HEK293 (cell line): ENCODE results near the gene SLITRK4.

Experiments used
- CTCF ChIA-PET: fragments of 350-600 bp; formaldehyde crosslinking; extraction: SDS; loops from one replicate; lab custom pipeline; 2021; ENCODE audit warnings: antibody characterized with exemption; lab: Yijun Ruan, JAX
- POLR2A ChIA-PET: fragments of 300-600 bp; formaldehyde crosslinking; extraction: SDS; loops from one replicate; lab custom pipeline; 2020; ENCODE audit warnings: antibody characterized with exemption, inconsistent platforms; lab: Yijun Ruan, JAX
- H3K27ac ChIP-seq: fragments of 200-500 bp; sonication (Bioruptor generic); 2 replicates; pipeline ENCODE4 v1.5.1; 2014; ENCODE audit warnings: low read depth, low read length, control low read depth, inconsistent platforms; ENCODE audit errors: extremely low read depth
- H3K36me3 ChIP-seq, 2 experiments: fragments of 200-500 bp in 1 of 2; sonication (Bioruptor generic) in 1 of 2; 1 replicate in 1 of 2; 2 replicates in 1 of 2; pipeline ENCODE4 v1.5.1; 2014 to 2017; ENCODE audit warnings: inconsistent platforms in 2 of 2, low read length in 2 of 2; ENCODE audit not compliant: control insufficient read depth in 2 of 2, insufficient read depth in 1 of 2
- H3K4me1 ChIP-seq: fragments of 200-500 bp; sonication (Bioruptor generic); 2 replicates; pipeline ENCODE4 v1.5.1; 2014; ENCODE audit warnings: mild to moderate bottlenecking, low read length, inconsistent platforms; ENCODE audit not compliant: control insufficient read depth, insufficient read depth
- H3K4me3 ChIP-seq: 2 replicates; pipeline ENCODE4 v1.5.1; 2011; ENCODE audit warnings: low read depth, mild to moderate bottlenecking, control low read depth, low read length, moderate library complexity
- H3K9me3 ChIP-seq: fragments of 200-500 bp; sonication (Bioruptor generic); 2 replicates; pipeline ENCODE4 v1.5.1; 2014; ENCODE audit warnings: low read depth, low read length, inconsistent platforms; ENCODE audit not compliant: control insufficient read depth, insufficient read depth
- KLF8 ChIP-seq: fragments of 450-650 bp; formaldehyde crosslinking; IDR thresholded peaks from 2 replicates; pipeline ENCODE4 v1.5.1; 2016; ENCODE audit warnings: missing biosample characterization, missing genetic modification characterization
- OSR2 ChIP-seq: fragments of 450-650 bp; formaldehyde crosslinking; IDR thresholded peaks from 2 replicates; pipeline ENCODE4 v1.5.1; 2016; ENCODE audit warnings: missing biosample characterization, missing genetic modification characterization
- PRDM1 ChIP-seq: fragments of 450-650 bp; formaldehyde crosslinking; IDR thresholded peaks from 2 replicates; pipeline ENCODE4; 2016; ENCODE audit warnings: missing biosample characterization, missing genetic modification characterization
- TSHZ1 ChIP-seq: fragments of 450-650 bp; formaldehyde crosslinking; IDR thresholded peaks from 2 replicates; pipeline ENCODE4 v1.5.1; 2016; ENCODE audit warnings: missing biosample characterization, missing genetic modification characterization, borderline replicate concordance
- ZBTB17 ChIP-seq: fragments of 450-650 bp; formaldehyde crosslinking; IDR thresholded peaks from 2 replicates; pipeline ENCODE4 v1.5.1; 2016; ENCODE audit warnings: missing biosample characterization, missing genetic modification characterization
- ZFP69B ChIP-seq: fragments of 450-650 bp; formaldehyde crosslinking; IDR thresholded peaks from 2 replicates; pipeline ENCODE4 v1.5.1; 2016; ENCODE audit warnings: missing biosample characterization, missing genetic modification characterization
- ZNF280D ChIP-seq: fragments of 450-650 bp; formaldehyde crosslinking; IDR thresholded peaks from 2 replicates; pipeline ENCODE4 v1.5.1; 2016; ENCODE audit warnings: missing biosample characterization, missing genetic modification characterization
- ZNF350 ChIP-seq: fragments of 450-650 bp; formaldehyde crosslinking; IDR thresholded peaks from 2 replicates; pipeline ENCODE4 v1.5.0; 2017; ENCODE audit warnings: missing biosample characterization, mild to moderate bottlenecking, missing genetic modification characterization
- ZNF37A ChIP-seq: fragments of 450-650 bp; IDR thresholded peaks from 2 replicates; pipeline ENCODE4 v1.5.1; 2018; ENCODE audit warnings: missing biosample characterization, missing genetic modification characterization
- ZNF449 ChIP-seq: fragments of 450-650 bp; formaldehyde crosslinking; IDR thresholded peaks from 2 replicates; pipeline ENCODE4 v1.5.1; 2017; ENCODE audit warnings: missing biosample characterization, mild to moderate bottlenecking, missing genetic modification characterization, moderate library complexity
- ZNF501 ChIP-seq: fragments of 450-650 bp; formaldehyde crosslinking; IDR thresholded peaks from 2 replicates; pipeline ENCODE4 v1.5.1; 2016; ENCODE audit warnings: missing biosample characterization, missing genetic modification characterization
- ZNF704 ChIP-seq: fragments of 450-650 bp; formaldehyde crosslinking; IDR thresholded peaks from 2 replicates; pipeline ENCODE4 v1.5.1; 2016; ENCODE audit warnings: missing biosample characterization, missing genetic modification characterization
- ZSCAN30 ChIP-seq: fragments of 450-650 bp; IDR thresholded peaks from 2 replicates; pipeline ENCODE4 v1.5.1; 2018; ENCODE audit warnings: missing biosample characterization, mild to moderate bottlenecking, missing genetic modification characterization, moderate library complexity
- TF ChIP-seq, protein P1 (sequence below): fragments of 450-650 bp; formaldehyde crosslinking; IDR thresholded peaks from 2 replicates; pipeline ENCODE4 v1.5.1; 2016; ENCODE audit warnings: missing biosample characterization, missing genetic modification characterization

SLITRK4 gene

GRCh38 chrX:143642426-143642825 is 6.5 kb upstream of the SLITRK4 start:
- POLR2A ChIA-PET, result no interaction called here
- CTCF ChIA-PET, result interaction anchor here (0.7 kb wide), 1 partner anchor 1335 kb away, joined by 3 read pairs; no protein-coding TSS in a partner anchor

More at GRCh38 chrX:143642426-143642825, 6.5 kb upstream of the SLITRK4 start:
- H3K4me3 ChIP-seq, result no peak overlapping the region
- H3K27ac ChIP-seq, result no peak overlapping the region
- TF ChIP-seq ZNF350 (tag by site-specific recombination) (no peak), ZNF449 (tag by site-specific recombination) (no peak), OSR2 (no peak), ZNF704 (tag by site-specific recombination) (no peak), ZNF37A (no peak), KLF8 (tag by site-specific recombination) (no peak), ZFP69B (no peak), ZSCAN30 (tag by site-specific recombination) (no peak), ZBTB17 (tag by site-specific recombination) (no peak), PRDM1 (no peak), ZNF280D (tag by site-specific recombination) (no peak), ZNF501 (tag by site-specific recombination) (no peak), TSHZ1 (tag by site-specific recombination) (no peak)
- TF ChIP-seq, protein P1, sequence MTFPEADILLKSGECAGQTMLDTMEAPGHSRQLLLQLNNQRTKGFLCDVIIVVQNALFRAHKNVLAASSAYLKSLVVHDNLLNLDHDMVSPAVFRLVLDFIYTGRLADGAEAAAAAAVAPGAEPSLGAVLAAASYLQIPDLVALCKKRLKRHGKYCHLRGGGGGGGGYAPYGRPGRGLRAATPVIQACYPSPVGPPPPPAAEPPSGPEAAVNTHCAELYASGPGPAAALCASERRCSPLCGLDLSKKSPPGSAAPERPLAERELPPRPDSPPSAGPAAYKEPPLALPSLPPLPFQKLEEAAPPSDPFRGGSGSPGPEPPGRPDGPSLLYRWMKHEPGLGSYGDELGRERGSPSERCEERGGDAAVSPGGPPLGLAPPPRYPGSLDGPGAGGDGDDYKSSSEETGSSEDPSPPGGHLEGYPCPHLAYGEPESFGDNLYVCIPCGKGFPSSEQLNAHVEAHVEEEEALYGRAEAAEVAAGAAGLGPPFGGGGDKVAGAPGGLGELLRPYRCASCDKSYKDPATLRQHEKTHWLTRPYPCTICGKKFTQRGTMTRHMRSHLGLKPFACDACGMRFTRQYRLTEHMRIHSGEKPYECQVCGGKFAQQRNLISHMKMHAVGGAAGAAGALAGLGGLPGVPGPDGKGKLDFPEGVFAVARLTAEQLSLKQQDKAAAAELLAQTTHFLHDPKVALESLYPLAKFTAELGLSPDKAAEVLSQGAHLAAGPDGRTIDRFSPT (tag by site-specific recombination), result no peak
- TF ChIP-seq, all 188 proteins: peak for 0
- H3K4me1 ChIP-seq, result no peaks in the 10 kb centered on the region
- H3K9me3 ChIP-seq, result no peaks in the 10 kb centered on the region; the same call in 1 of the 2 replicates
- H3K36me3 ChIP-seq, result no peaks in the 10 kb centered on the region
